CD4-positive, CD25-positive, alpha-beta regulatory T cell (primary cell): ENCODE results near the gene SDR42E2. TPM values are rescaled to one million over a fixed set of nuclear protein-coding genes. Genes with fewer than 3 reads are reported as not detected.
"Not testable (repeated sequence)": the region's sequence is repeated elsewhere in the genome, so short reads cannot be mapped to it uniquely, and the experiment has no call there.

Experiments used
- ATAC-seq, 2 donors: fragments of 150-1000 bp; cut with Tn5 transposase; one replicate each; pipeline ENCODE4 v1.10.0; 2021; ENCODE audit warnings: low read depth in 2 of 2, moderate number of reproducible peaks in 2 of 2, moderate library complexity in 1 of 2
- DNase-seq, 3 donors: peaks; one replicate each; pipeline versions ENCODE4 v3.0.0 to v3.0.0-alpha.2; 2012 to 2022; ENCODE audit warnings: mixed read lengths in 1 of 3
- H3K27ac ChIP-seq: one replicate; pipeline ENCODE4 v1.7.0; 2013; ENCODE audit warnings: mild to moderate bottlenecking, low read length; ENCODE audit not compliant: insufficient read depth, poor library complexity, severe bottlenecking
- H3K27me3 ChIP-seq: one replicate; pipeline ENCODE4 v1.7.0; 2013; ENCODE audit warnings: low read length; ENCODE audit not compliant: control insufficient read depth, insufficient read depth
- H3K36me3 ChIP-seq: one replicate; pipeline ENCODE4 v1.7.0; 2013; ENCODE audit warnings: mild to moderate bottlenecking, low read length, moderate library complexity; ENCODE audit not compliant: control insufficient read depth, insufficient read depth
- H3K4me1 ChIP-seq: 2 replicates; pipeline ENCODE4 v1.7.0; 2013; ENCODE audit warnings: mild to moderate bottlenecking, low read length; ENCODE audit not compliant: insufficient read depth, control insufficient read depth, poor library complexity, severe bottlenecking
- H3K4me3 ChIP-seq: one replicate; pipeline ENCODE4 v1.7.0; 2013; ENCODE audit warnings: low read depth, mild to moderate bottlenecking, low read length, moderate library complexity
- H3K9me3 ChIP-seq, 2 experiments: 1 replicate in 1 of 2; 2 replicates in 1 of 2; pipeline ENCODE4 v1.7.0; 2013; ENCODE audit warnings: low read length in 2 of 2, mild to moderate bottlenecking in 1 of 2, moderate library complexity in 1 of 2; ENCODE audit not compliant: control insufficient read depth in 2 of 2
- H3K27ac Mint-ChIP-seq, 3 donors: one replicate each; pipeline ENCODE4 v1.8.0; 2020 to 2022; ENCODE audit warnings: mild to moderate bottlenecking in 3 of 3, mixed read lengths in 3 of 3, moderate library complexity in 2 of 3
- H3K27me3 Mint-ChIP-seq: one replicate; pipeline ENCODE4 v1.8.0; 2022; ENCODE audit warnings: mild to moderate bottlenecking, mixed read lengths
- H3K36me3 Mint-ChIP-seq: one replicate; pipeline ENCODE4 v1.8.0; 2020; ENCODE audit warnings: mixed read lengths
- H3K4me1 Mint-ChIP-seq, 4 donors: one replicate each; pipeline ENCODE4 v1.8.0; 2020 to 2022; ENCODE audit warnings: mixed read lengths in 4 of 4, mild to moderate bottlenecking in 1 of 4
- H3K4me3 Mint-ChIP-seq, 4 donors: one replicate each; pipeline ENCODE4 v1.8.0; 2020 to 2022; ENCODE audit warnings: mild to moderate bottlenecking in 4 of 4, mixed read lengths in 4 of 4, moderate library complexity in 3 of 4
- H3K9me3 Mint-ChIP-seq, 7 donors: one replicate each; pipeline ENCODE4 v1.8.0; 2020 to 2022; ENCODE audit warnings: mixed read lengths in 7 of 7, mild to moderate bottlenecking in 3 of 7, moderate library complexity in 2 of 7
- polyA plus RNA-seq, 4 donors: library from polyadenylated mRNA; unstranded; fragments of 300-500 nt; fragmentation: Illumina TruSeq; gene quantifications; one replicate each; pipeline ENCODE4 v1.2.3, GENCODE V29; 2021
- total RNA-seq: library from RNA; stranded (reverse); gene quantifications from one replicate; pipeline ENCODE4 v1.2.3, GENCODE V29; 2022

SDR42E2 gene
- total and polyA plus RNA-seq, 5 donors from 2014 or later = 0.60 to 3.5 (median 0.76) TPM

DNA sequence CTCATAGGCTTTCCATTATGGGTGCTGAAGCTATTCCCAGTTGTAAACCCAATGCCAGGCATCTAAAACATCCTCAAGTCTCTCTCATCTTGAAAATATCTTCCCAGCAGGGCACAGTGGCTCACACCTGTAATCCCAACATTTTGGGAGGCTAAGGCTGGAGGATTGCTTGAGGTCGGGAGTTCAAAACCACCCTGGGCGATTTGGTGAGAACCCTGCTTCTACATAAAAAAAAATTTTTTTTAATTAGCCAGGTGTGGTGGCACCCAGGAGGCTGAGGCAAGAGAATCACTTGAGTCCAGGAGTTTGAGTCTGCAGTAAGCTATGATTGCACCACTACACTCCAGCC is 30.7 kb downstream of the SDR42E2 start:
- H3K27ac Mint-ChIP-seq = peak overlapping the region; percentile 100
- H3K27me3 Mint-ChIP-seq = peaks cover 13% of the 10 kb centered on the region
- no peaks in the 10 kb centered on the region for H3K9me3 ChIP-seq
- DNase-seq = no peak
- H3K36me3 Mint-ChIP-seq = no peaks in the 10 kb centered on the region
- peak overlapping the region; percentile 12 to 97 (median 92) for H3K4me3 Mint-ChIP-seq
- peaks cover 33 to 76% (median 45%) of the 10 kb centered on the region in 4 donors for H3K4me1 Mint-ChIP-seq
- H3K9me3 Mint-ChIP-seq = peaks cover 0 to 9% (median 2%) of the 10 kb centered on the region in 7 donors
- no peak for ATAC-seq
- H3K36me3 ChIP-seq = no peaks in the 10 kb centered on the region
- H3K4me1 ChIP-seq = peaks cover 55% of the 10 kb centered on the region
- H3K4me3 ChIP-seq = no peak overlapping the region
- no peaks in the 10 kb centered on the region for H3K27me3 ChIP-seq
- peak overlapping the region; percentile 100 for H3K27ac ChIP-seq

DNA sequence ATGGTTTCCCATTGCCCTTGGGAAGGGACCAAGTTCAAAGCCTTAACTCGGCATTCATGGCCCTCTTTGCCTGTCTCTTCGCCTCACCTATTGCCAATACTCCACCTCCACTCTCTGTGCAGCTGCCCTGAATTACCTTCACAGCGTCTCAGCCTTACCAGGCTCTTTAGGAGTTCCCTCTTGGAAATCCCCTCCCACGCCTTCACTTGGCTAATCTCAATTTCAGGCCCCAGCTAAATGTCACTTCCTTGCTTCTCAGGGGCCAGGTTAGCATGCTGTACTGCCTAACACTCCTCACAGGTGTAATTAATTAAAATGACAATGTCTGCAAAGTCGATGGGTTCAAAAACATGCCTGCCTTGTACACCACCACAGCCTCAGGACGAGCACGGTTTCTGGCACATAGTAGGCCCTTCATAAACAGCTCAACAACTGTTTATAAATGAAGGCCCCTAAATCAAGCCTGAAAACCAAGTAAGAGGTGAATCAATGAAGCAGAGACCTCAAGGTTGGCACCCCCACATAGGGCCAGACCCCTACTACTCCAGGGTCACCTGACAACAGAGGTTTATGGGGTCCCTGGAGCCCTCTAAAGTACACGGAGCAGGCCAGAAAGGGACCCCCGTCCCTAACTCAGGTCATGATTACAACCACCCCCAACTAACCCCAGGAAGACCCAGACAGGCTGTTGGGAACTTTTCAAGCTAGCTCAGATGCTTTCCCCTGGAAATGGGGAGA is 32.6 kb downstream of the SDR42E2 start:
- H3K27me3 Mint-ChIP-seq = peaks cover 13% of the 10 kb centered on the region
- peaks cover 28 to 57% (median 33%) of the 10 kb centered on the region in 4 donors for H3K4me1 Mint-ChIP-seq
- no peaks in the 10 kb centered on the region for H3K36me3 Mint-ChIP-seq
- H3K27ac Mint-ChIP-seq = peak overlapping the region; percentile 96 to 100 (median 100)
- H3K4me3 ChIP-seq = peak overlapping the region; percentile 89
- ATAC-seq = no peak
- no peaks in the 10 kb centered on the region for H3K9me3 ChIP-seq
- no peaks in the 10 kb centered on the region for H3K36me3 ChIP-seq
- peak in 1 of 3 donors; percentile 30 for DNase-seq
- no peaks in the 10 kb centered on the region for H3K27me3 ChIP-seq
- peak overlapping the region; percentile 85 for H3K27ac ChIP-seq
- H3K9me3 Mint-ChIP-seq = peaks cover 0 to 9% (median 2%) of the 10 kb centered on the region in 7 donors
- peaks cover 36% of the 10 kb centered on the region for H3K4me1 ChIP-seq
- peak overlapping the region; percentile 91 to 96 (median 92) for H3K4me3 Mint-ChIP-seq

DNA sequence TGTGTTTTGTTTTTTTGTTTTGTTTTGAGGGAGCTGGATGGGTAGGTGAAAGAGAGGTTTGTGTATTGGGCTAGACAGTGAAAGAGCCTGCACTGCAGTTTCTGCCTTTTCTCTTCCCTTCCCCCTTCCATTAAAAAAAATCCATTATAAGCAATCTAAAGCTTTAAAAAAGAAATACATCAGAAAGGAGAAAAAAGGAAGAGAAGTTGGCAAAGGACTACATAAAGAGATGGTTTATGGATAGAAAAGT is 33.1 kb downstream of the SDR42E2 start:
- DNase-seq = no peak

DNA sequence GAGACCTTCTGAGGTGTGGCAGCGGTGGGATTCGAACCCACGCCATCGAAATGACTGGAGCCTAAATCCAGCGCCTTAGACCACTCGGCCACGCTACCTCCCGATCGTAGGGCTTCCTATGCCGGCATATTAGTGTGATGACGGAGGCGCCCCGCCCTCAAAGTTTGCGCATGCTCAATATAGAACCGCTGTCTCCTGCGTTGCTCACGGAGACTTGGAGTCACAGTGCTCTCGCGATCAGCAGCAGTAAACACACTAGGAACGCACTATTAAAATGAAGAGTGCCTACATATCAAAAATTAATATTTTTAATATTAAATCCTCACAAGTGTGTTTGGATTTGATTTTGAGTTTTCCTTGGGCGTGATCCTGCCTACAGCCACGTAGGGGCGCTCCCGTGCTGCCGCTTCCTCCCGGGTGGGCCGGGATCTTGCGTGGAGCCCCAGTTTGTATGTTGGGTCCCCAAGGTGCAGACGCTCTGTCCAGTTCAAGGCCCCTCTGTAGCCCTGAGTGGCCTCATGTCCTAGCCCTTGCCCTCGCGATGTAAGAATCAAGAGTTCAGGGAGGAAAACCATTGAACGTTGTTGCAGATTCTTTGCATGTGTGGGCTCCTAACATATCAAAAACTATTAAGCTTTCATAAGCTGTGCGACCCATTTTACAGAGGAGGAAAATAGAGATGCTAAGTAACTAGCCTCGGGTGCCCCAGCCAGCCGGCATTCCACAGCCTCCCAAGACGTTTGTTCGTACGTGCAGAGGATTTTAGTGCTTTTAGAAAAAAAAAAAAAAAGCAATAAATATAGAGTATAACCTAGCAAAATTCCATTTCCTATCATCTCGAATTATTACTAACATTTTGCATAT is 33.6 kb downstream of the SDR42E2 start:
- Mint-ChIP-seq H3K27ac (peak overlapping the region; percentile 96 to 100 (median 100)), H3K36me3 (no peaks in the 10 kb centered on the region), H3K9me3 (peaks cover 0 to 9% (median 2%) of the 10 kb centered on the region in 7 donors), H3K4me1 (peaks cover 28 to 50% (median 33%) of the 10 kb centered on the region in 4 donors), H3K27me3 (peaks cover 13% of the 10 kb centered on the region), H3K4me3 (peak overlapping the region; percentile 91 to 96 (median 92))
- Histone ChIP-seq H3K27ac (peak overlapping the region; percentile 85), H3K4me1 (peaks cover 33% of the 10 kb centered on the region), H3K9me3 (no peaks in the 10 kb centered on the region), H3K4me3 (peak overlapping the region; percentile 89), H3K36me3 (no peaks in the 10 kb centered on the region), H3K27me3 (no peaks in the 10 kb centered on the region)
- ATAC-seq (peak; percentile 17 to 19), DNase-seq (peak; percentile 81 to 92 (median 91))

More for the DNA sequence above, 33.1 kb downstream of the SDR42E2 start:
- Histone ChIP-seq H3K4me1 (peaks cover 34% of the 10 kb centered on the region), H3K9me3 (no peaks in the 10 kb centered on the region), H3K4me3 (peak overlapping the region; percentile 89), H3K27me3 (no peaks in the 10 kb centered on the region), H3K36me3 (no peaks in the 10 kb centered on the region), H3K27ac (peak overlapping the region; percentile 85)
- peaks cover 0 to 9% (median 2%) of the 10 kb centered on the region in 7 donors for H3K9me3 Mint-ChIP-seq
- peak overlapping the region; percentile 96 to 100 (median 100) for H3K27ac Mint-ChIP-seq
- peak overlapping the region; percentile 91 to 96 (median 92) for H3K4me3 Mint-ChIP-seq
- peaks cover 13% of the 10 kb centered on the region for H3K27me3 Mint-ChIP-seq
- no peak for ATAC-seq
- no peaks in the 10 kb centered on the region for H3K36me3 Mint-ChIP-seq
- H3K4me1 Mint-ChIP-seq = peaks cover 28 to 56% (median 33%) of the 10 kb centered on the region in 4 donors

DNA sequence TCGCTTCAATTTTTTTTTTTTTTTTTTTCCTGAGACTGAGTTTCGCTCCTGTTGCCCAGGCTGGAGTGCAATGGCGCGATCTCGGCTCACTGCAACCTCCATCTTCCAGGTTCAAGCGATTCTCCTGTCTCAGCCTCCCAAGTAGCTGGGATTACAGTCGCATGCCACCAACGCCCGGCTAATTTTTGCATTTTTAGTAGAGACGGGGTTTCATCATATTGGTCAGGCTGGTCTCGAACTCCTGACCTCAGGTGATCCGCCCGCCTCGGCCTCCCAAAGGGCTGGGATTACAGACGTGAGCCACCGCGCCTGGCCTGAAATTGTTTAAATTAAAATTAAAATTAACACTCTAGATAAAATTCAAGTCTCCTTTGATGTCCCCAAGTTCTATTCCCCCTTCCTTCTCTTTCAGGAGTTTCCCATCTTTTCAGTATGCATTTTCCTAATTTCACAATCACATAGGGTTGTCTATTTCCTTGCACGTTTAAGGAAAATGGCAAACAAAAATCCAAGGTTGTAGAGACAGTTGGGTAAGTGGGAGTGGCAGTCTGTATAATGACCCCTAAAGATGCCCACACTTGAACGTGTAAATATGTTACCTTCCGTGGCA is 34.4 kb downstream of the SDR42E2 start:
- H3K27ac ChIP-seq, DNase-seq, H3K27me3 ChIP-seq, H3K36me3 ChIP-seq, H3K9me3 ChIP-seq, H3K36me3 Mint-ChIP-seq, H3K9me3 Mint-ChIP-seq, ATAC-seq: not testable (repeated sequence)
- Histone ChIP-seq H3K4me3 (peak overlapping the region; percentile 89), H3K4me1 (peaks cover 31% of the 10 kb centered on the region)
- H3K4me1 Mint-ChIP-seq = peaks cover 28 to 46% (median 33%) of the 10 kb centered on the region in 4 donors
- H3K4me3 Mint-ChIP-seq = peak overlapping the region; percentile 91 to 96 (median 92)
- peak overlapping the region in 1 of 3 donors; percentile 32 for H3K27ac Mint-ChIP-seq
- peaks cover 13% of the 10 kb centered on the region for H3K27me3 Mint-ChIP-seq

DNA sequence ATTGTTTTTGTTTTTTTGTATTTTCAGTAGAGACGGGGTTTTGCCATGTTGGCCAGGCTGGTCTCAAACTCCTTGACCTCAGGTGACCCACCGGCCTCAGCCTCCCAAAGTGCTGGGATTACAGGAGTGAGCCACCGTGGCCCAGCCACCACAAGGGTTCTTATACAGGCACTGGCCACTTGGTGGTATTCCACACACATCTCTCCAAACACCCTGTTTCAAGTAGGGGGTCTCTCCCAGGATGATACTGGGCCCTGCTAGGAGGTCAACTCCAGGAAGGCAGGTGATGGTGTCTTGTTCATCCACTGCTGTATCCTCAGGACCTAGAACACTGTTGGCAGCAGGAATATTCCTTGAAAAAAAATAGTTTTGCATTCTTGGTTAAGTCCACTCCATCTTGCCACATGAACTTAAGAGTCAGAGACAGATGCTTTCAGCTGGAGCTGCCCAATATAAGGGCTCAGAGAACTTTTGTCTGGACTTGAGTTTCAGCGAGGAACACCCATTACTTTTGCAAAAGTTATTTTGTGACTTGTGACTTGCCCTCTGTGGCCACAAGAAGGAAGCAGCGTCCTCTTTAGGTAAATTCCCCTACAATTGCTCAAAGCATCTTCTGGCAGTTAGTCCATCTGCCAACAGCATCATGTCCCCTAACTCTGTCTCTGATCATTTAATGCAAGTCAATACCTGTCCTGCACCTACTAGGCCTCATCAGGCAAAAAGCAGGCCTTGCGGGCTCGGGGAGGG is 36.4 kb downstream of the SDR42E2 start:
- Mint-ChIP-seq H3K4me1 (peaks cover 19 to 27% (median 23%) of the 10 kb centered on the region in 4 donors), H3K9me3 (peaks cover 0 to 5% (median 2%) of the 10 kb centered on the region in 7 donors), H3K36me3 (no peaks in the 10 kb centered on the region), H3K27me3 (peaks cover 13% of the 10 kb centered on the region), H3K4me3 (peak overlapping the region in 2 of 4 donors; percentile 66 to 96), H3K27ac (peak overlapping the region in 2 of 3 donors; percentile 38 to 48)
- no peak overlapping the region for H3K4me3 ChIP-seq
- H3K27ac ChIP-seq = no peak overlapping the region
- ATAC-seq (no peak), DNase-seq (peak in 1 of 3 donors; percentile 29)
- H3K9me3 ChIP-seq = no peaks in the 10 kb centered on the region
- H3K36me3 ChIP-seq = no peaks in the 10 kb centered on the region
- peaks cover 16% of the 10 kb centered on the region for H3K4me1 ChIP-seq
- no peaks in the 10 kb centered on the region for H3K27me3 ChIP-seq

DNA sequence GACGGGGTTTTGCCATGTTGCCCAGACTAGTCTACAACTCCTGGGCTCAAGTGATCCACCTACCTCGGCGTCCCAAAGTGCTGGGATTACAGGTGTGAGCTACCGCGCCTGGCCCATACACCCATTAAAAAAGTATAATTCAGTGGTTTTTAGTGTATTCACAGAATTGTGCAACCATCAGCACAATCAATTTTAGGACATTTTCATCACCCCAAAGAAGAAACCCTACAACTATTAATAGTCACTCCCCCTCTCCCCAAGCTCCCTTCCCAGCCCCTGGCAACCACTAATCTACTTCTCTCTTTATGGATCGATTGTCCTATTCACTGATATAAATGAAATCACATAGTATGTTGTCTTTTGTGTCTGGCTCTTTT is 39.9 kb downstream of the SDR42E2 start:
- Histone ChIP-seq H3K4me1 (peaks cover 12% of the 10 kb centered on the region), H3K9me3 (no peaks in the 10 kb centered on the region), H3K27ac (no peak overlapping the region), H3K4me3 (no peak overlapping the region), H3K36me3 (no peaks in the 10 kb centered on the region), H3K27me3 (no peaks in the 10 kb centered on the region)
- no peak for DNase-seq
- Mint-ChIP-seq H3K4me3 (no peak overlapping the region), H3K27me3 (no peaks in the 10 kb centered on the region), H3K4me1 (peaks cover 4 to 22% (median 12%) of the 10 kb centered on the region in 4 donors), H3K36me3 (no peaks in the 10 kb centered on the region), H3K27ac (peak overlapping the region in 1 of 3 donors; percentile 43), H3K9me3 (no peaks in the 10 kb centered on the region)
- no peak for ATAC-seq
